Erythroblast (primary cell): ENCODE measurements around the gene AP1B1.
"Not testable (repeated sequence)": the region's sequence is repeated elsewhere in the genome, so short reads cannot be mapped to it uniquely, and the experiment has no call there.

Experiments
- DNase-seq, 2 experiments: peaks; one replicate each; lab custom pipeline; 2025; lab: John Stamatoyannopoulos, UW
- GATA1 ChIP-seq: IDR thresholded peaks from 2 replicates; pipeline ENCODE4 v1.6.1; 2011; ENCODE audit warnings: low read depth, mild to moderate bottlenecking, control low read depth, low read length, moderate library complexity
- POLR2A ChIP-seq: IDR thresholded peaks from 2 replicates; pipeline ENCODE4 v1.6.1; 2011; ENCODE audit warnings: mild to moderate bottlenecking, low read length

AP1B1 gene

GRCh38 chr22:29387921-29388758 is at the start of gene AP1B1:
Gene AP1B1, minus strand, starts transcription at chr22:29388570. Its CDS starts 21,327 bp downstream, at chr22:29367243.
- TF ChIP-seq POLR2A (peak; percentile 76), GATA1 (no peak)
- DNase-seq = peak; percentile 94

- no peak for TF ChIP-seq POLR2A
- no peak for TF ChIP-seq GATA1
- no peak for DNase-seq
Observed at GRCh38 chr22:29435236-29436136, 47.1 kb upstream of the AP1B1 start.

- DNase-seq = no peak
- TF ChIP-seq POLR2A = no peak
- no peak for TF ChIP-seq GATA1
Observed at GRCh38 chr22:29434288-29434687, 45.9 kb upstream of the AP1B1 start.

- TF ChIP-seq POLR2A = no peak
- no peak for TF ChIP-seq GATA1
- no peak for DNase-seq
Observed at GRCh38 chr22:29433856-29434255, 45.5 kb upstream of the AP1B1 start.

DNA sequence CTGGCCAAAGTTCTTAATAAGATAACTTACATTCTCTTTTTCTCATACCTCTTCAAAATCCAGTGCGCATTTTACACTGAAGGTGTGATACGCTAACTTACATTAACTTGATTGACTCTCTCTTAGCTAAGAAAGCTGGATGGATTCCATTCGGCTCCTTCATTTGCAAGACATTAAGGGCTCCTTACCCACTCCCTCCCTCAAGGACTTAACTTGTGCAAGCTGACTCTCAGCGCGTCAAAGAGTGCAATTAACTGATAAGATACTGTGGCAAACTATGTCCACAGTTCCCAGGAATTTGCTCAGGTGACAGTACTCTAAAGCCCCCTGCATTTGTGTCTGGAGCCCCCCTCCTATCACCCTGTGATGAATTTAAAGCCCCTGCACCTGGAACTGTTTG is 43.6 kb upstream of the AP1B1 start:
- TF ChIP-seq POLR2A (no peak), GATA1 (no peak)
- no peak for DNase-seq

GRCh38 chr22:29427176-29427760 is 38.9 kb upstream of the AP1B1 start:
- TF ChIP-seq POLR2A = no peak
- no peak for TF ChIP-seq GATA1
- DNase-seq = no peak

DNA sequence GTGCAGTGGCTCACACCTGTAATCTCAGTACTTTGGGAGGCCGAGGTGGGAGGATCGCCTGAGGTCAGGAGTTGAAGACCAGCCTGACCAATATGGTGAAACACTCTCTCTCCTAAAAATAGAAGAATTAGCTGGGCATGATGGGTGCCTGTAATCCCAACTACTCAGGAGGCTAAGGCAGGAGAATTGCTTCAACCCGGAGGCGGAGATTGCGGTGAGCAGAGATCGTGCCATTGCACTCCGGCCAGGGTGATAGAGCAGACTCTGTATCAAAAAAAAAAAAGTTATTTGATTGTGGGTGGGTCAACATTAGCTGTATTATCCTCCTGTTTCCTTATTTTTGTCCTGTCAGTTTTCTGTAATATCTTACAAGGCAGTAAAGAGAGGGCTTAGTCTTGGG is 38.1 kb upstream of the AP1B1 start:
- no peak for DNase-seq
- TF ChIP-seq GATA1 (no peak), POLR2A (no peak)

- DNase-seq = not testable (repeated sequence)
Observed at GRCh38 chr22:29418704-29419103, 30.3 kb upstream of the AP1B1 start.

GRCh38 chr22:29414951-29415591 is 26.7 kb upstream of the AP1B1 start:
- peak; percentile 16 to 48 for DNase-seq

DNA sequence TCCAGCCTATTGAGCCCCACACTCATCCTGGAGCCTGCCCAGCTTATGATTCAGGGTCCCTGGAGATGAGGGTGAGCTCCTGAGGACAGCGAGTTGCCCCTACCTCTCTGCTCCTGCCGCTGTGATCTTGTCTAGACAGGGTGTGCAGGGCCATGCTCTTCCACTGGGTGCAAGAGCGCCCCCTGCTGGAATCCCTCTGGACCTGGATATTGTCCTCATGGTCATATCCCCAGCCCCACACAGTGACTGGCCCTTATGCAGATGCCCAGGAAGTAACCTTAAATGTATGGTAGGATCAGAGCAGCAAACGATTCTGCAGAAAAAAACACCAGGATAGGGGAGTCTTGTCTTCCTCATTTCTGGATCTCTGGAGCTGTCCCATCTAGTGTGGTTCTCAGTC is 24.4 kb upstream of the AP1B1 start:
- DNase-seq = peak; percentile 44 to 58

GRCh38 chr22:29411569-29412211 is 23.3 kb upstream of the AP1B1 start:
- not testable (repeated sequence) for DNase-seq

- no peak for TF ChIP-seq GATA1
- no peak for TF ChIP-seq POLR2A
- DNase-seq = no peak
Observed at GRCh38 chr22:29408940-29409339, 20.6 kb upstream of the AP1B1 start.

- DNase-seq = not testable (repeated sequence)
Observed at GRCh38 chr22:29401538-29401937, 13.2 kb upstream of the AP1B1 start.

- no peak for DNase-seq
- TF ChIP-seq POLR2A = no peak
- no peak for TF ChIP-seq GATA1
Observed at GRCh38 chr22:29400576-29400975, 12.2 kb upstream of the AP1B1 start.
